Activated CD8-positive, alpha-beta memory T cell treated with anti-CD3 and anti-CD28 coated beads, Interleukin-2, amount 50 U/mL, for 24 hours (primary cell): ENCODE results near the gene KCNN4.
"Not testable (repeated sequence)": the region's sequence is repeated elsewhere in the genome, so short reads cannot be mapped to it uniquely, and the experiment has no call there.

Experiments
- DNase-seq: peaks from one replicate; pipeline ENCODE4 v3.0.0-alpha.2; 2020; ENCODE audit errors: extremely low read depth

KCNN4 gene

DNA sequence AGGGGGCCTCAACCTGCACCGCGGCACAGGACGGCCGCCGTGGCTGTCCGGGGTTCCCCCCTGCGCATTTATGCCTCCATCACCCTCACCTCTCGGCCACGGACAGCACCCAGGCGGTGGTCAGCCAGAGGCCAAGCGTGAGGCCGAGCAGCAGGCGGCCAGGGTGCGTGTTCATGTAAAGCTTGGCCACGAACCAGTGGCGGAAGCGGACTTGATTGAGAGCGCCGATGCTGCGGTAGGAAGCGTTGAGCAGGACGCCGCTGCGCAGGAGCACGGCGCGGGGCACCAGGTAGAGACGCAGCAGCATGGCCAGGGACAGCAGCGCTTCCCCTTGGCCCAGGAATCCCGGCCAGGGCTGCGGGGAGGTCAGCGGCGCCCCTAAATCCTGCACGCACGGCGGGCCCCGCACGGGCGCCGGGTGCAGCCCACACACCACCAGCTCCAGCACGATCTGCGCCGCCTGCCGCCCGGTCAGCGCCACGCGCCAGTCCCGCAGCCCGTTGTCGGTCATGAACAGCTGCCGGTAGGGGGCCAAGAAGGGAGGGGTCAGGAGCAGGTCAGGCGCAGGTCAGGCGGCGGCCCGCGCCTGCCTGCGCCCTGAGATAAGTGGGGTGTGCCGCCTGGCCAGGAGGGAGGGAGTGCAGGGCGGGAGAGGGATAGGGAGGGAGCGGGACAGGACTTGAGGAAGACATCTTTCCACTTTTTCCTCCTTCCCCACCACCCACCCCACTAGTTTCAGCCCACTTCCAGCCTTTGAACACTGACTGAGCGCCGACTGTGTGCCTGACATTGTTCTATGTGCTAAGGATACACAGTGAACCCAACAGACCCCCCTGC lies 6.5 kb downstream of the KCNN4 start:
- DNase-seq = no peak

DNA sequence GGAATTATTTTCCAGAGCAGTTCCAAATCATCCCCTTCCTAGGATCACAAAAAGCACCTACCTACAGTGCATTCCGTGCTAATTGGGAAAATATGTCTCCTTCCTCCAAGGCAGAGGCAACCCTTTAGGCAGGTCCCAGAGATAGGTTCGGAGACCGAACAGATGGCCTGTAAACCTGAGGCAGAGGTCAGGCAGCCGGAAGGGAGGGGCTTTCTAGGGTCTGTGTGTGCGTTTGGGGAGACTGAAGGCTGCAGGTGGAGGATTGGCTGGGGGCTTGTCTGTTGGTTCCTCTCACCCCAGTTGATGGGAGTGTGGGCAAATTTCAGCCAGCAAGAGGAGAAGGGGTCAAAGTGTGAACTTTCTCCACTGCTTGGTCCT lies 7.1 kb downstream of the KCNN4 start:
- DNase-seq = no peak

DNA sequence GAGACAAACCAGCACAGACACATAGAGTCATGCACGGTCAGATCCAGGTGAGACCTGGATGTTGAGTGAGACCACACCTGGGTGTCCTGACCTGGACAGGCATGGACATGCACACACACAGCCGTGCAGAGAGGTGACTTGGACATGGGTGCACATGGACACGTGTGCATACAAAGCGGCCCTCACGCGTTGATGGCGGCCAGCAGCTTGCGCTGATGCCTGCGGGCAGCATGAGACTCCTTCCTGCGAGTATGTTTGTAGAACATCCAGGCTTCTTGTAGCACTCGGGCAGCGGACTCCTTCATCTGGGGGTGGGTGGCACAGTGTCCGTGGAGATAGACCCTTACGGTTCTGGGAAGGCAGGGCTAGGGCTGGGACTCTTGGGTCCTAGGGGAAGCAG lies 11.5 kb downstream of the KCNN4 start:
- DNase-seq = no peak

DNA sequence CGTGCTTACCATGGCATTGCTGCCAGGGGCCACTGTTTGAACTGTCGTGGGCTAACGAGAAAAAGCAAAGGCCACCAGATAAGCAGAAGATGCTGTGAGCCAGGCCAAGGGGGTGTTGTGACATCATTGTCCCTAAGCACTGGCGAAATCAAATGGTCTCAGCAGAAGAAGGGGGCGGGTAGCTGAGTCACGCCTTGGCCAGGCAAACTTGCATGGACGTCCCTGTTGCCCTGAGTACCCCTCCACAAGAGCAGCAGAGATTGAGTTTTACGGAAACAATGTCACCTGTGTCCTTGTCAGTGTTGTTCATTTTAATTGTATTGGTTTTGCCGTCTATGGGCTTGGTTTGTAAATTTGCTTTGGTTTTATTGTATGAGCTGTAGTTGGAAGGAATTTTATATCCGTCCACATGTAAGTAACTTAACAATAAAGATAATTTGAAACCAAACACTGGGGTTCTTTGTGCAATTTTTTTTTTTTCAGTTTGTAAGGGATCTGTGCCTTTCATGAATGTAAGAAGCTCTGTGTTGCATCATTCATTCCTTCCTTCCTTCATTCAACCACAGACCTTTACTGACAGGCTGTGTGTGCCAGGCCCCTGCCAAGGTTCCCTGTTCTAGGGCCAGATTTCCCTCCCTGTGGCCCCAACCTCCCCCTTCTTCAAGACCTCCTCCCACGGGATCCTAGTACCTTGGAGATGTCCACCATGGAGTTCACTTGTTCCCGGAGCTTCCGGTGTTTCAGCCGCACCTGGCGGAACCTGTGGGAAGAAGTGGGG lies 12.3 kb downstream of the KCNN4 start:
- no peak for DNase-seq

GRCh38 chr19:43767818-43768217 lies 13.0 kb downstream of the KCNN4 start:
- no peak for DNase-seq

DNA sequence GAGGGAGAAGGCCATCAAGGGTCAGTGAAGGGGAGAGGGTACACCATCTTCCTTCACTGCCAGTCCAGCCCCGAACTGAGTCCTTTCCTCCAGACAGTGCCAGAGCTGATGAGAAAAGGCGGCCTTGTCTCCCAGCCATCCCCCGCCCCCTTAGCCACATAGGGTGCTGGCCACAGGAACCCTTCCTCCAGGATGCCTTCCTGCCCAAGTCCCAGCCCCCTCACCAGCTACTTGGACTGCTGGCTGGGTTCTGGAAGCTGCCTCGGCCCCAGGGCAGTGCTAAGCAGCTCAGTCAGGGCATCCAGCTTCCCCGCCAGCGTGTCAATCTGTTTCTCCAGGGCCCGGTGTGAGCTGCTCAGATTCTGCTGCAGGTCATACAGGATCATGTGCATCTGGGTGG lies 13.5 kb downstream of the KCNN4 start:
- DNase-seq = no peak

DNA sequence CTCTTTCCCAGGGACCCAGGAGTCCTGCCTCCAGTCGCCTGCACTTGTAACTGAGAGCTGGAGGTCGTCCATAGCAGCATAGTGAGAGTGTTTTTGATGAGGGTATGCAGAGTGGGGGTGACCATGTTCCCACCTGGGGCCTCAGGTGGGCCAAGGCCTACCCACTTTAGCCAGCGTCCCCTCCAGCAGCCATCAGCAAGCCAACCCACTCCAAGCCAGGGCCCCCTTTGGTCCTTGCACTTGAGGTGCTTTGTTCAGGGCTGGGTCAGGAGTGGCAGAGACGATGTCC lies 14.1 kb downstream of the KCNN4 start:
- no peak for DNase-seq

- peak; percentile 69 for DNase-seq
Measured at GRCh38 chr19:43765109-43765876, 15.5 kb downstream of the KCNN4 start.

GRCh38 chr19:43764684-43765083 lies 16.1 kb downstream of the KCNN4 start:
- not testable (repeated sequence) for DNase-seq

DNA sequence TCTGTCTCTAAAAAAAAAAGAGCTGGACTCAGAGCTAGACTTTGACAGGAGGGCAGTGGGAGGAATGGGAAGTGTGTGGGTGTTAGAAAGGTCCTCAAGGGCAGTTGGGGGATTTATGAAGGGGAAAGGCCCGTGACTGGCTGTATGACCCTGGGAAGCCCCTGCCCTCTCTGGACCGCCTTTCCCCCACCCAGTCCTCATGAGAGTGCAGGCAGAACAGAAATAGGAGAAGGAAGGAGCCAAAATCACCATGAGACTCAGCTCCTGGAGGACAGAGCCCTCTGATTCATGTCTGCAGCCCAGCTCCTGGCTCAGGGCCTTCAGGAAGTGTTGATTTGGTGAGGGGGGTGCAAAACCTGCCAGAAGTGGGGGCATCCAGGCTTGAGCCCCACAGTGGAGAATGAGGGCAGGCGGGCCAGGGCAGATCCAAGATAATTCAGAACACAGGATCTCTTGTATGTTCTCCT lies 17.3 kb downstream of the KCNN4 start:
- no peak for DNase-seq

GRCh38 chr19:43762814-43763213 lies 18.0 kb downstream of the KCNN4 start:
- no peak for DNase-seq

- no peak for DNase-seq
Measured at GRCh38 chr19:43760941-43761340, 19.8 kb downstream of the KCNN4 start.

GRCh38 chr19:43759515-43759914 lies 21.3 kb downstream of the KCNN4 start:
- DNase-seq = no peak

GRCh38 chr19:43755256-43755801 lies 25.4 kb downstream of the KCNN4 start:
- peak; percentile 61 for DNase-seq

DNA sequence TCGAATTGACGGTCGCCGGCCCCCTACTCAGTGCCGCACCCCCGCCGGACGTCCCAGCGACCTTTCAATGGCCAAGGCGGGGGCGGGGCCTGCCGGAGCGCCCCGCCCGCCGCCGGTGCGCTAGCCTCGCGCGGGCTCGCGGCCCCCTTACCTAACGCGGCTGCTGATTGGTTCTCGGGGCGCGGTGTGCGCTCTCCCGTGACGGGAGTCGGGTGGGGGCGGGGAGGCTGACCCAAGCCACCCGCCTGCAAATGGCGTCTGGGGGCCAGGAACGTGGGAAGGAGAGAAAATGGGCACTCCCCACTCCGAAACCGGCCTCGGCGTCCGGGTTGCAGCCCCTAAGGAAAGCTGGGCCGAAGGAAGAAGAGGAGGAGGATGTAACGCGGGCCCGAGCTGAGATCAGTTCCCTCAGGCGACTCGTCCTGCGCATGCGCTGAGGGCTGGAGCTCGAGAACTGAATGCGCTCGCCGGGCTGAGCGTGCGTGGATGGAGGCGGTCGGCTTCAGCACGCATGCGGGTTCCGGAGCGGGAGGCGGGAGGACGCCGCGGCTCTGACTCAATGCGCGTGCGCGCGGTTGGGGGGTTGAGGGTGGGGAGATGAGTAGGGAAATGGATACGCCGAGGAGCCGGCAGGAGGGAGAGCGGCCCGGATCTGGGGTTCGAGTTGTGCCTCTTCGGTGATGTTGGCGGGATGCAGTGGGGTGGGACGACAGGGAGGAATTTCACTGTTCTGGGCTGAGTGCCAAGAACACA lies 26.1 kb downstream of the KCNN4 start, which contains the start of gene SMG9:
Gene SMG9 (minus strand): TSS at position 460 of the 753 bp plus-strand sequence. CDS start 4,221 bp downstream, outside the sequence.
- peak; percentile 94 for DNase-seq

DNA sequence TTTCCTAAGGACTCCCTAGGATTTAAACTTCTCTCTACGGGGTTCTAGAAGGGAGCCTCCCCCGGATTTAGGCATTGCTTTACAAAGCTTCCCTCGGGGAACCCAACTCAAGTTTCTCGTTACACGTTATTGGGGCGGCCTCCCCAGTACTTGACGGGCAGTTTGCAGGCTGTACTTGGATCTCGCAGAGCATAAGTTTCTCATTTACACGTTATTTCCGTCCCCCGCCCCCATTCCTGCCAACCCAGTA lies 26.6 kb downstream of the KCNN4 start:
- DNase-seq = no peak

DNA sequence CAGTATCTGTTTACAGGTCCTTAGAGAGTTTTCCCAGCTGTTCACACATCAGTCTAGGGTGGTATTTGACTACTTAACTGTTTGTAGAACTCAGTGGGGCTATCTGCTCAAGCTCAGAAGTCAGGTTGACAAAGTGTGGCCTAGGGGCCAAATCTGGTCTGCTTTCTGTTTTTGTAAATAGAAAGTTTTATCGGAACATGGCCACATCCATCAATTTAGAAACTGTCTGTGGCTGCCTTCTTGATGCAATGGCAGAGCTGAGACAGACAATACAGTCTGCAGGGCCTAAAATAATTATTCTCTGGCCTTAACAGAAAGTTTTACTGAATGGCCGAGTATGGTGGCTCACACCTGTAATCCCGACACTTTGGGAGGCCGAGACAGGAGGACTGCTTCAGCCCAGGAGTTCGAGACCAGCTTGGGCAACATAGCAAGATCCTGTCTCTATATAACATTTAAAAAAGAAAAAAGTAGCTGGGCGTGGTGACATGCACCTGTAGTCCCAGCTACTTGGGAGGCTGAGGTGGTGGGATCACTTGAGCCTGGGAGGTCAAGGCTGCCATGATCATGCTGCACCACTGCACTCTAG lies 28.4 kb downstream of the KCNN4 start:
- no peak for DNase-seq

DNA sequence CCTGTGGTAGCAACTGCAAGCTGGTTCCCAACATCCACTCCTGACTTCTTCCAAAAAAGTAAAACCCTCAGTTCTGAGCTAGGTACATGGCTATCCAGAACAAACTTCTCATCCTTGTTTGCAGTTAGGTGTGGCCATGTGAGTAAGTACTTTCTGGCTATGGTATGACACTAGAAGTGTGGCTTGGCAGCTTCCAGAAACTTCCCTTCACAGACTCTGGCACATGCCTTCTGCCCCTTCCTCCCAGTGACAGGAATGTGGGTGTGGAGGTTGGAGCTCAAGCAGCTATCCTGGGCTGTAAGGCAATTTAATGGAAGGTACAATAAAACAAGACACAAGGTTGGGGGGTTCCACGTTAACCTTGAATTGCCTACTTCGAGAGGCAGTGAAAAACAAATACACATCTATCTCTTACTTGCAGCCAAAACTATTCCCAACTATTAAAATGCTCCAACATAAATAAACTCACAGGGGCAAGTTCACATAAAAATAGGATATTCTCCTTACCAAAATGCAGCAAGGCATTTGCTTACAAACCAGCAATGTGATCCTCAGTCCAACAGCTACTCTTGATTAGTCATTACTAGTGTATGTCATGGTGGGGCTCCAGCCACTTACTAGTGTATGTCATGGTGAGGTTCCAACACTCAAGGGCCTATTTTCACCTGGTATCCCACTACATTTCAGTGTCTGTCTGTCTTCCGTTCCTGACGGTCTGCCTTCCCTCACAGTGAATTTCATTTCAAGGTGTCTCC lies 29.1 kb downstream of the KCNN4 start:
- DNase-seq = no peak

DNA sequence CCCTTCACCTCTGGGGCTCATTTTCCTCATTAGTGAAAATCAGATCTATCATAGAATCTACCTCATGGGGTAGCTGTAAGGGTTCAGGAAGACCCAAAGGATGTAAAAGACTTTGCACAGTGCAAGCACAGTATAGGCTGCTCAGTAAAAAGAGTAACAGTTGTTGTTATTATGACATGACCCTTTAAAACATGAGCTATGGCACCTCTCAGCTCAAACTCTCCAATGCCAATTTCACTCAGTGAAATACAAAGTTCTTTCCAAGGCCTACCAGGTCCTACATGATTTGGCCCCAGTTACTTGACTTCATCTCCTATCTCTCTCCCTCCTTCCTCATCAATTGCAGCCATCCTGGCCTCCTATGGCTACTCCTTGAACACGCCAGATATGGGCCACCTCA lies 30.9 kb downstream of the KCNN4 start:
- DNase-seq = no peak

DNA sequence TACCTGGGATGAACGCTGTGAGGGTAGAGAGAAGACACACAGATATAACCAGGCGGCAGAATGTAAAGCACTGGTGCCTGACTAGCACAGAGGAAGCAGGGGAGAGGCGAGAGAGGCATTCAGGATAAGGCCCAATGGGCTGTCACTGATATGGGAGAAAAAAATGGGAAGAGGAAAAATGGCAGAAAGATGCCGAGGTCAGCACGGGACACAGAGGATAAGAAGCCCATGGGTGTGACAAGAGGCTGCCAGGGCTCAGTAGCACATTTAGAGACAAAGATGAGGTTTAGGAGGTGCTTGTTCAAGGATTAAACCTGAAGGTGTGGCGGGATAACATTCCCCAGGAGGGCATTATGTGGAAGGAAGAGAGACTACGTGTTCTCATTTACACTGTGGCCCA lies 31.6 kb downstream of the KCNN4 start:
- DNase-seq = no peak

DNA sequence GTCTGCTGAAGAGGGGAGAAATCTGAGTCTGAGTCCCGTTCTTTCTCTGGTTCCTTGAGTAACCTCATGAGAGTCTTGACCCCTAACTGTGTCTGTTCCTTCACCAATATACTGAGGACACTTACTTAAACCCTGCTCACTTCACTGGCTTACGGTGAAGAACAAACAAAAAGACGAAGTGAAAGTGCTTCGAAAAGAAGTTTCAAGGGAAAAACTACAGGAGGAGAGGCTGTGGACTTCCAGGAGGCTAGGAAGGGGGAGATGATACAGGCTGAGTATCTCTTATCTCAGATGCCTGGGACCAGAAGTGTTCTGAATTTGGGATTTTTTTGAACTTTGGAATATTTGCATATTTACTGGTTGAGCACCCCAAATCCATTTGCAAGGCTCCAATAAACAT lies 32.1 kb downstream of the KCNN4 start:
- no peak for DNase-seq
